SH-SY5Y (cell line): ENCODE measurements around the gene DBN1.

Experiments
- GATA2 ChIP-seq: IDR thresholded peaks from 2 replicates; pipeline ENCODE4 v1.6.1; 2011; ENCODE audit warnings: mild to moderate bottlenecking, low read depth, low read length
- GATA3 ChIP-seq: IDR thresholded peaks from 2 replicates; pipeline ENCODE4 v1.6.1; 2011; ENCODE audit warnings: low read depth, mild to moderate bottlenecking, low read length, moderate library complexity

GRCh38 chr5:177430972-177431316 lies 42.5 kb downstream of the DBN1 start:
- TF ChIP-seq GATA2 (no peak), GATA3 (no peak)
